Amniotic epithelial cell (primary cell): ENCODE measurements around the gene ATF4.
"Not testable (repeated sequence)": the region's sequence is repeated elsewhere in the genome, so short reads cannot be mapped to it uniquely, and the experiment has no call there.

Experiments used
- DNase-seq: peaks from one replicate; pipeline ENCODE4 v3.0.0-alpha.2; 2010; ENCODE audit warnings: low read depth

The ATF4 gene

GRCh38 chr22:39511226-39511625, 9.1 kb upstream of the ATF4 start:
- no peak for DNase-seq

GRCh38 chr22:39512026-39512425, 8.3 kb upstream of the ATF4 start:
- DNase-seq = no peak

DNA sequence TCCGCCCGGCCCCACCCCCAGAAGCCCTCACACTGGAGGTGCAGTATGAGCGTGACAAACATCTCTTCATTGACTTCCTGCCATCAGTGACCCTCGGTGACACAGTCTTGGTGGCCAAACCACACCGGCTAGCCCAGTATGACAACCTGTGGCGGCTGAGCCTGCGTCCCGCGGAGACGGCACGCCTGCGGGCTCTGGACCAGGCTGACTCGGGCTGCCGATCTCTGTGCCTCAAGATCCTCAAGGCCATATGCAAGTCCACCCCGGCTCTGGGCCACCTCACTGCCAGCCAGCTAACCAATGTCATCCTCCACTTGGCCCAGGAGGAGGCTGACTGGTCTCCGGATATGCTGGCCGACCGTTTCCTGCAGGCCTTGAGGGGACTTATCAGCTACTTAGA, 6.6 kb upstream of the ATF4 start:
- DNase-seq = no peak

DNA sequence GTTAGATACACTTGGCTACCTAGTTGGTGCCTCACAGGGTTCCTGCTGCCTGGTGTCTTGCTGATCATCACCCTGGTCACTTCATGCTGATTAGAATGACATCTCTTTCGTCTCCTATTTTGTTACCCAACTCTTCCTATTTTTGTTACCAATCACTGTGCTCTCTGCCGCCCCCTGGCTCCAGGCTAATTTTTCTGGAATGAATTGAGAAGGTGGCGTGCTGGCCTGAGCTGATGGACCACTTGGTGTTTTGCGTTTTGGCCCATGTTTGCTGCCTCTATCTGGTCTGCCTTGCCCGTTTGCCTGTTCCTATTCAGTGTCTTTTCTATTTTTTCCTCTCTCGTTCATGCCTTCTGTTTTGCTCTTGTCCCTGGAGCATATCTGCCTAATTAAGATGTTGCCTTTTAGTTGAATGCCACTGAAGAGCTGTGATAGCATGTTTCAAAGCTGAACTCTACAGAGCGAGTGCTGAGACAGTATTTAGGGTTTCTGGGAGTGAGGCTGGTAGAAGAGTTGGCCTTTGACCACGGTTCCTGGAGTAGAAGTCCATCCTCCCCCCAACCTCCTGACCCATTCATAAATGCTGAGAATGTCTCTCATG, 5.9 kb upstream of the ATF4 start:
- DNase-seq = no peak

- DNase-seq = no peak
These were observed 4.9 kb upstream of the ATF4 start for GRCh38 chr22:39515266-39516050.

DNA sequence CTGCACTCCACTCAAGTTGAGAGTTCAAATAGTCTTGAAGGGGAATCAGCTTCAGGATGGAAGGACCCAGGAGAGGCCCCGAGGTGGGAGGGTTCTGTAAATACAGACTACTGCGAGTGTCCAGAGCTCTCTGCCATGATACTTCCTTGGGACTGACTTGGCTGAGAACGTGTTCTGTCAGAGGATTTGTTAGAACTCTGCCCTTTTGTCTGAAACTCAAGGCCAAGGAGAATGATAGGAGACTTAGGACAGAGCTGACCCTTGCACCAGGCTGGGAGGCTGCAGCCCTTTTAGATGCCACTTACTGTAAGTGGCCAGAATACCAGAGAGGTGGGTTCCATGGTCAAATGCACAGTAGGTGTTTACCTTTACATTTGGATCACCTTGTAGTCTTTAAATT, 2.9 kb upstream of the ATF4 start:
- no peak for DNase-seq

- DNase-seq = peak; percentile 41
These were observed 2.1 kb upstream of the ATF4 start for GRCh38 chr22:39518144-39518786.

DNA sequence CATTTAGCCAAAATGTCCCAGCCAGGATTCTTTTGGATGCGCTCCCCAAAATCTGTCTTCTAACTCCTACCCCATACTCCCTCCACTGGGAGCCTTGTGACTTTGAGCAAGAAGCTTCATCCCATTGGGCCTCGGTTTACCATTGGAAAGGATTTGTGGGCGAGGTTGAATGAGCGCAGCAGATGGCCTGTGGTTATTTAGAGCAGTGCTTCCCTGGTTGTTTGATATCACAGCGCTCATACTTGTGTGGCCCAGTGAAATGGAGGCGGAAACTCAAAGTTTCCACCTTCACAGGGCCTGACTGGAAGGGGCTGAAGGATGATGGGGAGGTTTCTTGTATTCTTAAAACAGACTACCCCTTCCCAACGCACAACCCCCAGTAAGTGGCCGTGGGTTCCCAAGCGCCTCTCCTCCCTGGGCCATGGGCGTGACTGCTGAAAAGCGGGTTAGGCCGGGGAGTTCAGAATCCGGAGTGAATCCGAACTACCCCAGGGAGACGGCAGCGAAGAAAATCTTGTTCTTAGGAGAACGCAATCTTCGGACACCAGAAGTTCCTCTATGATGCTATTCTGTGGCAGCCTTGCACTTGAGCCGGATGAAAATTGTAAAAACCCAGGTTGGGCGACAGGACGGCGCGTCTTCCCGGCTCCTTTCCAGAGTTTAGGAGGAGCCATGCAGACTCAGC, 1.2 kb upstream of the ATF4 start:
- no peak for DNase-seq

DNA sequence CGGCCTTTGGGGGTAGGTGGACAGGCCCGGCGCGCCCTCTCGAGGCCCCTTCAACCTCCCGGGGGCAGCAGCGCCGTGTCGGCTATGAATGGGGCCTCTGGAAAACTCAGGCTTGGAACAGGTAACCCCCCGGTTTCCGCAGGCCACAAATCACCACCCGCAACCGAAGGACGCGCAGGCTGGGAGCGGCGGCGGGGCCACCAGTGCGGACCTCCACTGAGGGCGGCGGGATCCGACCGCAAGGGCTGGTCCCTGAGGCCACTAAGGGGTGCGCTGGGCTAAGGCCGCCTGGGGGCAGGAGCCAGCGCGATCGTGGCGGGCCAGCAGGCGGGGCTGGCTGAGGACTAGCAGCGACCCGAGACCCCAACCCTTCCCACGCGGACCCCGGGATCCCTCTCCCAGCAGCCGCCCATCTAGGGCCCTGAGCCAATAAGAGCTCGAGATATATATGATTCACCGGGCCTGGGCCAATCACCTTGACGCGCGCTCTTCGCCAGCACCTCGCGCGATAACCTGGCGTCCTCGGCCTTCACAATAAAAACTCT, 609 bp upstream of the ATF4 start:
- peak; percentile 55 for DNase-seq

GRCh38 chr22:39521106-39521885, 934 bp downstream of the ATF4 start:
- DNase-seq = peak; percentile 65

DNA sequence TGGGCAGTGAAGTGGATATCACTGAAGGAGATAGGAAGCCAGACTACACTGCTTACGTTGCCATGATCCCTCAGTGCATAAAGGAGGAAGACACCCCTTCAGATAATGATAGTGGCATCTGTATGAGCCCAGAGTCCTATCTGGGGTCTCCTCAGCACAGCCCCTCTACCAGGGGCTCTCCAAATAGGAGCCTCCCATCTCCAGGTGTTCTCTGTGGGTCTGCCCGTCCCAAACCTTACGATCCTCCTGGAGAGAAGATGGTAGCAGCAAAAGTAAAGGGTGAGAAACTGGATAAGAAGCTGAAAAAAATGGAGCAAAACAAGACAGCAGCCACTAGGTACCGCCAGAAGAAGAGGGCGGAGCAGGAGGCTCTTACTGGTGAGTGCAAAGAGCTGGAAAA, 1.7 kb downstream of the ATF4 start:
- DNase-seq = not testable (repeated sequence)

DNA sequence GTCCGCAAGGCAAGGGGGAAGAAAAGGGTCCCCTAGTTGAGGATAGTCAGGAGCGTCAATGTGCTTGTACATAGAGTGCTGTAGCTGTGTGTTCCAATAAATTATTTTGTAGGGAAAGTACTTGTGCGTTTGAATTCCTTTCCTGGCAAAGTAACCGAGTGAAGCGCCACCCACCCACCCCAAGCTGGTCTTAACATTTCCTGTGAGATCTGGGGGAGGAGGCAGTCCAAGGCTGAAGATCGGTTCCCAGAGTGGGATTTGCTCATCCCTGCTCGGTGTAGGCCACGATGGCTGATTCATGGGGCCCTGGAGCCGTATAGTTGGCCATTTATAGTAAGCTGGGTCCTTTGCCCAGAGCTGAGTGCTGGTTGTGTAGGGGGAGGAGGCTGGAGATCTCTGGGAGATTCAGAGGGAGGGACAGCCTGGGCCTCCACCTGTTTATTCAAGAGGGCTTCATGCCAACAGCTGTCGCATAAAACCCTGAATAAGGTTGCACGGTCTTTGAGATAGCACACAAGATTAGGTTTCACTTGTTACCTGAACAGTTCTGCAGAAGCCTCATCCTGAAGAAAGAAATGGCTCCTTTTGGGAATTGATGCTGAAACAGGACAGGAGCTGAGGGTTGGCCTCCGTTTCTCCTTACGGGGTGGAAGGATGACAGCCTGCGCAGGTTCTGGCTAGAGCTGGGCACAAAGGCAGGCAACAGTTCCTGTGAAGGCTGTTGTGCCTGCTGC, 2.4 kb downstream of the ATF4 start:
- DNase-seq = peak; percentile 87

GRCh38 chr22:39524089-39524752, 3.9 kb downstream of the ATF4 start:
- no peak for DNase-seq

GRCh38 chr22:39524753-39525657, 4.6 kb downstream of the ATF4 start:
- no peak for DNase-seq

- no peak for DNase-seq
These were observed 5.3 kb downstream of the ATF4 start for GRCh38 chr22:39525658-39525975.

- DNase-seq = no peak
These were observed 6.4 kb downstream of the ATF4 start for GRCh38 chr22:39526736-39527171.

DNA sequence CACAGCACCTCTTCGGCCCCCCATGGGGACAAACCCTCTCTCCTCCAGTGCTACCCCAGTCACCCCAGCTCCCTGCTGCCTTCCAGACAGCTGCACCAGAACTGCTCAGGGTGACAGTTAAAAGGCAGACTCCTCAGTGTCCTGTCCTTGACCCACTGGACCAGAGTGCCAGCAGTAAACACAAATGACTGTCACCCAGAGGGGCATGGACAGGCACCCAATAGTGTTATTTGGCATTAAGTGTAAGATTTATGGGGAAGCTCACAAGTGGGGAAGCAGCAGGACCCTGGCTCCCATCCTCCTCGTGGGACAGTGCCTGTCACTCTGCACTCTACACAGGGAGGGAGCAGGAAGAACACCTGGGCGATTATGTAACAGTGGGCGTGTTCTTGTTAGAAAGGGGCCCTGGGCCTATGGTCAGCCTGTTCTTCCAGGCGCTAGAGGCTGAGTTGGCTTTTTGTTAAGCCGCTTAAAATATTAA, 7.2 kb downstream of the ATF4 start:
- DNase-seq = no peak

GRCh38 chr22:39528080-39528661, 7.8 kb downstream of the ATF4 start:
- DNase-seq = no peak
